Measurements from ENCODE around the gene PLD5.

DNA sequence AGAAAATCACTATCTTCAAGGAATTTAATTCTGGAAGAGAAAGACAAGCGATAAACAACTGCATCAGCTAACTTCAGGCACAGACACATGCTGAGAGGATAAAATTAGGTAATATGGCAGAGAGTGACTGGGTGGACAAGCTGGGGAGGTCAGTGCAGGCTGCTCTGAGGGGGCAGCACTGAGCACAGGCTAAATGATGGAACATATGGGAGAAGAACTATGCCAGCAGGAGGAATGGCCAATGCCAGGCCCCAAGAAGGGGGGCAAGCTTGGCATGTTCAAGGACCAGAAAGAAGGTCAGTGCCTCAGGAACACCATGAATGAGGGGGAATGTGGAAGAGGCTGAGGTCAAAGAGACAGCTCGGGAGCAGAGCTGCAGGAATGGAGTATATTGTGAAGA is 334.9 kb downstream of the PLD5 start:
- TF ChIP-seq CREB1 (IDR thresholded peaks at IDR 0.05; ENCODE audit: low read depth) = no peak
- no peak for TF ChIP-seq RAD21 (IDR thresholded peaks at IDR 0.05; ENCODE audit: low read depth)
- TF ChIP-seq FOXM1 (IDR thresholded peaks at IDR 0.05; ENCODE audit: borderline replicate concordance, low read depth) = no peak
- TF ChIP-seq ZBTB7A (IDR thresholded peaks at IDR 0.05; ENCODE audit: low read depth) = no peak
- TF ChIP-seq TEAD4 (IDR thresholded peaks at IDR 0.05) = no peak
- TF ChIP-seq USF1 (IDR thresholded peaks at IDR 0.05) = no peak
- no peak for TF ChIP-seq YY1 (IDR thresholded peaks at IDR 0.05; ENCODE audit: low read depth)
- TF ChIP-seq NFIC (IDR thresholded peaks at IDR 0.05) = no peak
- TF ChIP-seq CEBPB (IDR thresholded peaks at IDR 0.05) = no peak
- TF ChIP-seq, protein P1, sequence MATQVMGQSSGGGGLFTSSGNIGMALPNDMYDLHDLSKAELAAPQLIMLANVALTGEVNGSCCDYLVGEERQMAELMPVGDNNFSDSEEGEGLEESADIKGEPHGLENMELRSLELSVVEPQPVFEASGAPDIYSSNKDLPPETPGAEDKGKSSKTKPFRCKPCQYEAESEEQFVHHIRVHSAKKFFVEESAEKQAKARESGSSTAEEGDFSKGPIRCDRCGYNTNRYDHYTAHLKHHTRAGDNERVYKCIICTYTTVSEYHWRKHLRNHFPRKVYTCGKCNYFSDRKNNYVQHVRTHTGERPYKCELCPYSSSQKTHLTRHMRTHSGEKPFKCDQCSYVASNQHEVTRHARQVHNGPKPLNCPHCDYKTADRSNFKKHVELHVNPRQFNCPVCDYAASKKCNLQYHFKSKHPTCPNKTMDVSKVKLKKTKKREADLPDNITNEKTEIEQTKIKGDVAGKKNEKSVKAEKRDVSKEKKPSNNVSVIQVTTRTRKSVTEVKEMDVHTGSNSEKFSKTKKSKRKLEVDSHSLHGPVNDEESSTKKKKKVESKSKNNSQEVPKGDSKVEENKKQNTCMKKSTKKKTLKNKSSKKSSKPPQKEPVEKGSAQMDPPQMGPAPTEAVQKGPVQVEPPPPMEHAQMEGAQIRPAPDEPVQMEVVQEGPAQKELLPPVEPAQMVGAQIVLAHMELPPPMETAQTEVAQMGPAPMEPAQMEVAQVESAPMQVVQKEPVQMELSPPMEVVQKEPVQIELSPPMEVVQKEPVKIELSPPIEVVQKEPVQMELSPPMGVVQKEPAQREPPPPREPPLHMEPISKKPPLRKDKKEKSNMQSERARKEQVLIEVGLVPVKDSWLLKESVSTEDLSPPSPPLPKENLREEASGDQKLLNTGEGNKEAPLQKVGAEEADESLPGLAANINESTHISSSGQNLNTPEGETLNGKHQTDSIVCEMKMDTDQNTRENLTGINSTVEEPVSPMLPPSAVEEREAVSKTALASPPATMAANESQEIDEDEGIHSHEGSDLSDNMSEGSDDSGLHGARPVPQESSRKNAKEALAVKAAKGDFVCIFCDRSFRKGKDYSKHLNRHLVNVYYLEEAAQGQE (IDR thresholded peaks at IDR 0.05; ENCODE audit: low read depth) = no peak
- no peak for TF ChIP-seq TAF1 (IDR thresholded peaks at IDR 0.05; ENCODE audit: low read depth)
- no peak for TF ChIP-seq MAX (IDR thresholded peaks at IDR 0.05)
